ENCODE results near the gene ADAMTSL1. TPM values are rescaled to one million over a fixed set of nuclear protein-coding genes. Genes with fewer than 3 reads are reported as not detected.

The ADAMTSL1 gene
- total RNA-seq, 2 donors from 2014 or later, result not detected

GRCh38 chr9:18658804-18659705, 185.1 kb downstream of the ADAMTSL1 start:
- Mint-ChIP-seq H3K9me3 (no peaks in the 10 kb centered on the region), H3K4me3 (no peak overlapping the region), H3K27me3 (no peaks in the 10 kb centered on the region), H3K4me1 (no peaks in the 10 kb centered on the region), H3K36me3 (ENCODE audit: low read depth) (no peaks in the 10 kb centered on the region), H3K27ac (no peak overlapping the region)
- no peak for ATAC-seq (replicated peaks)

GRCh38 chr9:18660001-18660400, 186.0 kb downstream of the ADAMTSL1 start:
- Mint-ChIP-seq H3K4me3 (no peak overlapping the region), H3K36me3 (ENCODE audit: low read depth) (no peaks in the 10 kb centered on the region), H3K27me3 (no peaks in the 10 kb centered on the region), H3K4me1 (no peaks in the 10 kb centered on the region), H3K9me3 (no peaks in the 10 kb centered on the region), H3K27ac (no peak overlapping the region)
- no peak for ATAC-seq (replicated peaks)

DNA sequence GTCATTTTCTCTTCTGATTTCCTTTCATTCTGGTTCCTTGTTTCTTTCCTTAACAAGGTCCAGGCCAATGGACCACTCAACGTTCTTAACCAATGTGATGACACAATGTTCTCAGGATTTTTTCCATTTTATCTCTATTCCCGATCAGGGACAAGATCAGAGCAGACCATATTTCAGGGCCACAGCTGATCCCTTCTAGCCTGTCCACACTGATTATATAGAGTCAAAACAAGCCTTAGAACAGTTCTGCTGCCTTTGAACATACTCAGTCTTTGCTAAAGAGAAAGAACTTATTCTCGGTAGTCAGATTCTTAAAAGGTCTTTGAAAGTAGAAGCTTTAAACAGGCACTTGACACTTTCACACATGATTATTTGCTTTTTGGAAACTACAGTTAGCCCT, 188.4 kb downstream of the ADAMTSL1 start:
- Mint-ChIP-seq H3K27me3 (no peaks in the 10 kb centered on the region), H3K27ac (no peak overlapping the region), H3K36me3 (ENCODE audit: low read depth) (no peaks in the 10 kb centered on the region), H3K4me1 (no peaks in the 10 kb centered on the region), H3K4me3 (no peak overlapping the region), H3K9me3 (no peaks in the 10 kb centered on the region)
- ATAC-seq (replicated peaks), result no peak

GRCh38 chr9:18665947-18666346, 192.0 kb downstream of the ADAMTSL1 start:
- no peaks in the 10 kb centered on the region for H3K36me3 Mint-ChIP-seq (ENCODE audit: low read depth)
- ATAC-seq (replicated peaks), result no peak
- H3K4me1 Mint-ChIP-seq, result no peaks in the 10 kb centered on the region
- H3K9me3 Mint-ChIP-seq, result no peaks in the 10 kb centered on the region
- peaks cover 8% of the 10 kb centered on the region for H3K27me3 Mint-ChIP-seq
- H3K27ac Mint-ChIP-seq, result no peak overlapping the region
- H3K4me3 Mint-ChIP-seq, result no peak overlapping the region

GRCh38 chr9:18666348-18666747, 192.4 kb downstream of the ADAMTSL1 start:
- Mint-ChIP-seq H3K36me3 (ENCODE audit: low read depth) (no peaks in the 10 kb centered on the region), H3K27me3 (peaks cover 8% of the 10 kb centered on the region), H3K4me3 (no peak overlapping the region), H3K4me1 (no peaks in the 10 kb centered on the region), H3K9me3 (no peaks in the 10 kb centered on the region), H3K27ac (no peak overlapping the region)
- ATAC-seq (replicated peaks), result no peak

DNA sequence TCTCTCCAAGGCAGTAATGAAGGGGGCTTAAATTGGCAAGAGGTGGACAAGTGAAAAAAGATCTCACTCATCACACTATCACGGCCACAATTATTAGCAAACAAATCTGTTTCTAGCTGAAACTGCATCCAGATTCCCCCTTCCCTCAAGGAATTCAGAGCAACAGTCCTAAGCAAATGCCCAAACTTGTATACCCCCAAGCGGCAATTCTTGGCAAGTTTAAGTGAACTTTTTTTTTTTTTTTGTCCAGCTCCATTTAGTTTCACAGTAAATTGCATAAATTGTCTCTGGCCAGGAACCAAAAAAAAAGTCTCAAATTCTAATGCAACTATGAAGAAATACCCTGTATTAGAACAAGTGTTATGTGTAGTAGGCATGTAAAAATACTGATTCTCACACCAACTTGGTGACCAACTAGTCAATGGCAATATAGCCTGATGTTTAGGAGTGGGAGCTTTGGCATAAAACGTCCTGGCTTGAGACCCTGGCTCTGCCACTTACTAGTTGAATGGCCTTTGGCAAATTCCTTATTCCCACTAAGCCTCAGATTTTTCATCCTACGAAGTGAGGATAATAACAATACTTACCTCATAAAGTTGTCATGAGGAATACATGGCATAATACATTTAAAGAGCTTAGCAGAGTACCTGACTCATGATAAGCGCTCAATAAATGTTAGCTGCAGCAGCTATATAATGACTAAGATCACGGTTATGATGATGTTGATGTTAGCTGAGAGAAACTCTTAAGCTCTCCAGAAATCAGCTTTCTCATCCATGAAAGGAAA, 193.2 kb downstream of the ADAMTSL1 start:
- no peak for ATAC-seq (replicated peaks)
- Mint-ChIP-seq H3K36me3 (ENCODE audit: low read depth) (no peaks in the 10 kb centered on the region), H3K4me3 (no peak overlapping the region), H3K27ac (no peak overlapping the region), H3K9me3 (no peaks in the 10 kb centered on the region), H3K4me1 (no peaks in the 10 kb centered on the region), H3K27me3 (peaks cover 8% of the 10 kb centered on the region)

GRCh38 chr9:18668944-18669343, 195.0 kb downstream of the ADAMTSL1 start:
- no peak overlapping the region for H3K4me3 Mint-ChIP-seq
- no peaks in the 10 kb centered on the region for H3K36me3 Mint-ChIP-seq (ENCODE audit: low read depth)
- ATAC-seq (replicated peaks), result no peak
- no peaks in the 10 kb centered on the region for H3K9me3 Mint-ChIP-seq
- no peaks in the 10 kb centered on the region for H3K4me1 Mint-ChIP-seq
- H3K27ac Mint-ChIP-seq, result no peak overlapping the region
- peaks cover 8% of the 10 kb centered on the region for H3K27me3 Mint-ChIP-seq

GRCh38 chr9:18672706-18673105, 198.8 kb downstream of the ADAMTSL1 start:
- no peak overlapping the region for H3K4me3 Mint-ChIP-seq
- H3K9me3 Mint-ChIP-seq, result no peaks in the 10 kb centered on the region
- ATAC-seq (replicated peaks), result no peak
- H3K36me3 Mint-ChIP-seq (ENCODE audit: low read depth), result no peaks in the 10 kb centered on the region
- H3K27ac Mint-ChIP-seq, result no peak overlapping the region
- H3K27me3 Mint-ChIP-seq, result peaks cover 8% of the 10 kb centered on the region
- no peaks in the 10 kb centered on the region for H3K4me1 Mint-ChIP-seq

- Mint-ChIP-seq H3K36me3 (ENCODE audit: low read depth) (no peaks in the 10 kb centered on the region), H3K4me1 (no peaks in the 10 kb centered on the region), H3K27me3 (peaks cover 8% of the 10 kb centered on the region), H3K9me3 (no peaks in the 10 kb centered on the region), H3K27ac (no peak overlapping the region), H3K4me3 (no peak overlapping the region)
- ATAC-seq (replicated peaks), result no peak
Measured at GRCh38 chr9:18673179-18673578, 199.2 kb downstream of the ADAMTSL1 start.

DNA sequence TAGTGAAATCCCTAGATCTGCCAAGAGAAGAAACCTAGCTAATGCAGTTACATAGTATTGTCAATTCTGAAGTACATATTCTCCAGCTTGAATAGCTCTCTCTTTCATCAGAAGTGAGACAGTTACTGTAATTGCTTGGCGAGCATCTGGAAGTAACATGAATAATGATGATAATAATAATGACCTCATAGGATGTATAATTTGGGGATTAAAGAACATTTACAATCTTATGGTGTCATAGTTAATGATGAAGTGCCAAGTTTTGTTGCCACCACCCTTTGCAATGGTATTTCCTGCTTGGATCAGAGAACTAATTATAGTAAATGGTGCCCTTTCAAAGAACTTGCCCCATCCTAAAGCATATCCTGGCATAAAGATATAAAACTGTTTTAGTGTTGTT, 201.4 kb downstream of the ADAMTSL1 start:
- H3K27me3 Mint-ChIP-seq, result no peaks in the 10 kb centered on the region
- H3K4me3 Mint-ChIP-seq, result no peak overlapping the region
- no peaks in the 10 kb centered on the region for H3K9me3 Mint-ChIP-seq
- no peak overlapping the region for H3K27ac Mint-ChIP-seq
- ATAC-seq (replicated peaks), result no peak
- no peaks in the 10 kb centered on the region for H3K4me1 Mint-ChIP-seq
- no peaks in the 10 kb centered on the region for H3K36me3 Mint-ChIP-seq (ENCODE audit: low read depth)

DNA sequence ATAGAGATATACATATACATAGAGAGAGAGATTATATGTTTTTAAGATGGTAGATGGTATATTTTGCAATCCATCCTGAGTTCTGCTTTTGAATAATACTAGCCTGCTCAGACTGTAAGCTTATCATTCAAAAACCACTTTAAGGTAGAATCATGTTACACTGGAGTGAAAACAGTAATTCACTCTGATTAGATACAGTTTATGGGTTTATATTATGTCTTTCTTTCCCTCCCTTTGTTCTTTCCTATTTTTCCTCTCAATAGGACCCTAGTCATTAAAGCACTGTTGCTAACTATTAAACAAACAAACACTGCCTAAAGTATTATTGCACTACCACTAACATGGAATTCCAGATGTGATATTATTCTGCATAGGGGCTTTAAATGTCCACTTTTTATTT, 202.0 kb downstream of the ADAMTSL1 start:
- Mint-ChIP-seq H3K27me3 (no peaks in the 10 kb centered on the region), H3K27ac (no peak overlapping the region), H3K36me3 (ENCODE audit: low read depth) (no peaks in the 10 kb centered on the region), H3K4me3 (no peak overlapping the region), H3K9me3 (no peaks in the 10 kb centered on the region), H3K4me1 (no peaks in the 10 kb centered on the region)
- no peak for ATAC-seq (replicated peaks)

DNA sequence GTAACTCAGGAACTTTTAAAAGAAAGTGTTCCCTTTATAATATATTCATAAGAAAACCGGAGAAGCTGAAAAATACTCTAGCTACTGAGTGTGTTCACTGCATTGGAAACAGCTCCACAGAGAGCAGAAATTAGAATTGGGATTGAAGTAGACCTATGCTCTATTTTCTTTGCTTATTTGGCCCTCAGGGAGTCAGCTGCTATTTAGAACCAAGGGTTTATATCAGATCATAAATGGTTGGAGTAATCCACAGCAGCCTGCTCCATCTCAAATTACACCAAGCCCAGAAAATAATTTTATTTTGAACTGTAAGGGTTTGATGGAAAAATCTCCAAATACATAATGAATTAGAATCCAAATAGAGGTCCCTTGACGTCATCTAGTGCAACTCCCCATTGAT, 202.6 kb downstream of the ADAMTSL1 start:
- no peak overlapping the region for H3K27ac Mint-ChIP-seq
- no peaks in the 10 kb centered on the region for H3K36me3 Mint-ChIP-seq (ENCODE audit: low read depth)
- no peak for ATAC-seq (replicated peaks)
- no peak overlapping the region for H3K4me3 Mint-ChIP-seq
- no peaks in the 10 kb centered on the region for H3K9me3 Mint-ChIP-seq
- no peaks in the 10 kb centered on the region for H3K4me1 Mint-ChIP-seq
- no peaks in the 10 kb centered on the region for H3K27me3 Mint-ChIP-seq

DNA sequence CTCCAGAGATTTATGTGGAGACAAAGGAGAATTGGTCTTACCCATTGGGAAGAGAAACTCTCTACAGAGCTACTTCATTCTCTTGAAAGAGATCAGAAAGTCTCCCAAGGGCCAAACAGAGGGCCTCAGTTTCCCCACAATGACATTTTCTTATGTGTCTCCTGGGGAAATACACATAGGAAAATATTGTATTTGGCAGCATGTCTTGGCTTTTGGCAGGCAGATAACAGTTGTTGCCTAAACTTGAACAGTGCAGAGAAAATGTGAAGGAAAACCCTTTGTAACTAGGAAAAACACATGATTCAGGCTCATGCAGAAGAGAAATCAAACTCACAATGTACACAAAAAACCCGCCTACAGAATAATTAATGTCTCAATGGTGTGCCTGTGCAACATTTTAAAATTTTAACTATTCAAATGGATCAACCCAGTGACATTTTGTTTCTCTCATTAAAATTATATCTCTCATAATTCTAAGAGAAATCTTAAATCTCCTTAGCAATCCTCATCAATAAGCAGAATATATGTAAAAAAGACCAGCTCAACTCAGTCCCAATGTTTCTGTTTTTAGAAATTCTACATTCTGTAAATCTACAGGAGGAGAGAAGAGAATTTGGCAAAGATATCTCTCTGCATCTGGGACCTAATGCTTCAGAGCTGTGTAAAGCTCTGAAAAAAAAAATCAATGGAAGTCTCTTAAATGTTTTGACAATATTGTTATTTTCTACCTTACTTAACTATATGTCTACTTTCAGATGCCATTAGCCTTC, 205.1 kb downstream of the ADAMTSL1 start:
- H3K27me3 Mint-ChIP-seq, result peaks cover 3% of the 10 kb centered on the region
- H3K27ac Mint-ChIP-seq, result no peak overlapping the region
- no peak overlapping the region for H3K4me3 Mint-ChIP-seq
- H3K36me3 Mint-ChIP-seq (ENCODE audit: low read depth), result no peaks in the 10 kb centered on the region
- H3K9me3 Mint-ChIP-seq, result no peaks in the 10 kb centered on the region
- no peak for ATAC-seq (replicated peaks)
- no peaks in the 10 kb centered on the region for H3K4me1 Mint-ChIP-seq

DNA sequence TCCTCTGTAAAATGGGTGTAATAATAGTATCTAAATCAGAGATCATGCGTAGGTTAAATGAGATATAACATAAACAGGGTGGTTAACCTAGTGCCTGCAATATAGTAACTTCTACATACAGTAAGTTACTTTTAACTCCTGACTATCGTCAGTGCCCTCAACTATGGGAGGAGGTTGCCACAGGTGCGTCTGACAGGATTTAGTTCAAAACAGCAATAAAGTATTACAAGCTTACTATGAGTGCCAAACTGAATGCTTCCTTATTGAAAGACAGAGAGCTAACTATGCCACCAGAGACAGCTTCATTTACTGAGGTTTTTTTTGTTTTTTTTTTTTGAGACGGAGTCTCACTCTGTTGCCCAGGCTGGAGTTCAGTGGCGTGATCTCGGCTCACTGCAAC, 209.0 kb downstream of the ADAMTSL1 start:
- ATAC-seq (replicated peaks), result no peak
- H3K27me3 Mint-ChIP-seq, result peaks cover 3% of the 10 kb centered on the region

More for the DNA sequence above, 209.0 kb downstream of the ADAMTSL1 start:
- Mint-ChIP-seq H3K9me3 (no peaks in the 10 kb centered on the region), H3K36me3 (ENCODE audit: low read depth) (no peaks in the 10 kb centered on the region), H3K27ac (no peak overlapping the region), H3K4me1 (no peaks in the 10 kb centered on the region), H3K4me3 (no peak overlapping the region)
